GM23248 (cell line): Measurements from ENCODE around the gene ZNF526.

Source experiments
- EZH2 ChIP-seq: fragments of 200-600 bp; sonication (generic); IDR thresholded peaks from 2 replicates; pipeline ENCODE4 v1.6.1; 2018; ENCODE audit warnings: antibody characterized with exemption, mild to moderate bottlenecking; ENCODE audit not compliant: insufficient read depth, poor library complexity, severe bottlenecking
- EZH2phosphoT487 ChIP-seq: fragments of 200-600 bp; sonication (generic); IDR thresholded peaks from 2 replicates; pipeline ENCODE4 v1.6.1; 2018; ENCODE audit warnings: antibody characterized with exemption, moderate library complexity, mild to moderate bottlenecking, low read depth; ENCODE audit not compliant: insufficient read depth

DNA sequence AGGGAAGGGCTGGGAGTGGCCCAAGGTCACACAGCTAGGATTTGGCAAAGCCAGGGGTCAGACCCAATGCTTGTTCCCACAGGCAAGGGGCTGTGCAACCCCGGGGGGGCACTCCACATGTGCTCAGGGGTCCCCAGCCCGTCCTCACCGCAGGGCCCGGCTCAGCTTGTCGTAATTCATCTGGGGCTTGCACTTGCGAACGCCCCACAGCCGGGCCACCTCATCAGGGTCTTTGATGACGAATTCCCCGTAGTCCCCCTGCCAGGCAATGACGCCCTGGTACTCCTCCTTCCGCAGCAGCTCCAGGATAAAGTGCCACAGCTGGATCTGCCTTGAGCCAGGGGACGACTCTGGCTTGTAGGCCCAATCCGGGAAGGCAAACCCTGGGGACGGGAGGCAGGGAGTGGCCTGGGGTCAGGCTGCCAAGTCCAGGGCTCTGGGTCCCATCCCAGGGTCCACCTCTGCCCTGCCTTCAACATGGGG is 30.1 kb downstream of the ZNF526 start:
- TF ChIP-seq EZH2 (no peak), EZH2phosphoT487 (no peak)
